GM12878 (cell line): Measurements from ENCODE around the gene SFT2D1. TPM values are rescaled to one million over a fixed set of nuclear protein-coding genes. Genes with fewer than 3 reads are reported as not detected.

Source experiments
- BMI1 ChIP-seq: fragments of 450-650 bp; IDR thresholded peaks from 2 replicates; pipeline ENCODE4 v1.6.1; 2016; ENCODE audit warnings: mild to moderate bottlenecking, moderate library complexity, borderline replicate concordance
- CHD4 ChIP-seq: fragments of 200-600 bp; sonication (generic); IDR thresholded peaks from 2 replicates; pipeline ENCODE4 v1.6.1; 2016; ENCODE audit warnings: mild to moderate bottlenecking
- EED ChIP-seq: sonication (generic); IDR thresholded peaks from 2 replicates; pipeline ENCODE4 v1.6.1; 2016; ENCODE audit warnings: antibody characterized with exemption, low read depth
- ETV6 ChIP-seq, 2 experiments: fragments of 450-650 bp in 1 of 2; IDR thresholded peaks in 1 of 2; conservative IDR thresholded peaks in 1 of 2; 2 replicates each; pipeline ENCODE4 v1.6.1; 2014; ENCODE audit warnings: antibody characterized with exemption in 1 of 2, borderline replicate concordance in 1 of 2, low read depth in 1 of 2, mild to moderate bottlenecking in 1 of 2, moderate library complexity in 1 of 2
- EZH2 ChIP-seq: IDR thresholded peaks from 2 replicates; pipeline ENCODE4 v1.6.1; 2012; ENCODE audit warnings: low read depth, mild to moderate bottlenecking, control low read depth, inconsistent platforms, low read length, borderline replicate concordance; ENCODE audit not compliant: control insufficient read depth
- GATAD2B ChIP-seq: fragments of 450-650 bp; conservative IDR thresholded peaks from 2 replicates; pipeline ENCODE4 v1.6.1; 2017; ENCODE audit warnings: low read depth, mild to moderate bottlenecking, moderate library complexity
- HDGF ChIP-seq: fragments of 450-650 bp; IDR thresholded peaks from 2 replicates; pipeline ENCODE4 v1.6.1; 2016; ENCODE audit warnings: antibody characterized with exemption
- IRF4 ChIP-seq: IDR thresholded peaks from 2 replicates; pipeline ENCODE4 v1.6.1; 2011; ENCODE audit warnings: low read depth, low read length
- JUNB ChIP-seq: IDR thresholded peaks from 2 replicates; pipeline ENCODE4 v1.6.1; 2016; ENCODE audit warnings: antibody characterized with exemption, mild to moderate bottlenecking
- KDM1A ChIP-seq: fragments of 200-600 bp; sonication (generic); IDR thresholded peaks from 2 replicates; pipeline ENCODE4 v1.6.1; 2016; ENCODE audit warnings: borderline replicate concordance
- LARP7 ChIP-seq: fragments of 450-650 bp; IDR thresholded peaks from 2 replicates; pipeline ENCODE4 v1.6.1; 2017; ENCODE audit warnings: mild to moderate bottlenecking
- MEF2A ChIP-seq: IDR thresholded peaks from 2 replicates; pipeline ENCODE4 v1.6.1; 2011; ENCODE audit warnings: low read depth, mild to moderate bottlenecking, low read length, moderate library complexity; ENCODE audit not compliant: insufficient read depth
- MTA2 ChIP-seq: fragments of 450-650 bp; IDR thresholded peaks from 2 replicates; pipeline ENCODE4 v1.6.1; 2016; ENCODE audit warnings: low read depth, mild to moderate bottlenecking, moderate library complexity
- RAD51 ChIP-seq: fragments of 450-650 bp; IDR thresholded peaks from 2 replicates; pipeline ENCODE4 v1.6.1; 2016; ENCODE audit warnings: moderate library complexity, mild to moderate bottlenecking, inconsistent platforms
- RB1 ChIP-seq: fragments of 450-650 bp; formaldehyde crosslinking; IDR thresholded peaks from 2 replicates; pipeline ENCODE4 v1.6.1; 2017; ENCODE audit warnings: mild to moderate bottlenecking, borderline replicate concordance
- SIN3A ChIP-seq: IDR thresholded peaks from 2 replicates; pipeline ENCODE4 v1.6.1; 2012; ENCODE audit warnings: low read depth, low read length, improper control_type of control experiment
- STAT1 ChIP-seq: fragments of 450-650 bp; conservative IDR thresholded peaks from 2 replicates; pipeline ENCODE4 v1.6.1; 2014; ENCODE audit warnings: antibody characterized with exemption, mild to moderate bottlenecking
- SUPT20H ChIP-seq: IDR thresholded peaks from 2 replicates; pipeline ENCODE4 v1.6.1; 2011; ENCODE audit warnings: low read depth, mild to moderate bottlenecking, low read length, moderate library complexity, borderline replicate concordance; ENCODE audit not compliant: control insufficient read depth
- polyA plus RNA-seq, 11 experiments: library from polyadenylated mRNA; depleted of rRNA in 4 of 11; unstranded in 6 of 11; stranded (reverse) in 5 of 11; fragments of >200 nt; fragmentation: Nextera tagmentation in 4 of 11; fragmentation: Illumina TruSeq in 1 of 11; extraction: Ambion mirVana in 4 of 11; extraction: Trizol in 1 of 11; gene quantifications; 1 replicate in 1 of 11; 2 replicates in 10 of 11; pipeline versions ENCODE4 v1.2.1 to v1.2.3, GENCODE V29; 2011 to 2016; ENCODE audit warnings: inconsistent platforms in 2 of 11, missing spikeins in 2 of 11, low read depth in 1 of 11
- total RNA-seq, 4 experiments: library from RNA; depleted of rRNA in 3 of 4; stranded (reverse); fragments of >200 nt in 3 of 4; fragmentation: Illumina TruSeq in 1 of 4; extraction: Trizol in 1 of 4; gene quantifications; 2 replicates each; pipeline versions ENCODE4 v1.2.1 to v1.2.3, GENCODE V29; 2013 to 2021
- TF ChIP-seq, protein P1 (sequence below): IDR thresholded peaks from 2 replicates; pipeline ENCODE4 v1.6.1; 2012; ENCODE audit warnings: low read depth, low read length, improper control_type of control experiment
- TF ChIP-seq, protein P2 (sequence below): fragments of 450-650 bp; IDR thresholded peaks from 2 replicates; pipeline ENCODE4 v1.6.1; 2014; ENCODE audit warnings: mild to moderate bottlenecking
- TF ChIP-seq, protein P3 (sequence below): fragments of 450-650 bp; IDR thresholded peaks from 2 replicates; pipeline ENCODE4 v1.6.1; 2017; ENCODE audit warnings: mild to moderate bottlenecking, low read depth, inconsistent platforms; ENCODE audit not compliant: poor library complexity, severe bottlenecking
- TF ChIP-seq, protein P4 (sequence below): IDR thresholded peaks from 2 replicates; pipeline ENCODE4 v1.6.1; 2012; ENCODE audit warnings: mild to moderate bottlenecking, low read depth, low read length
- TF ChIP-seq, protein P5 (sequence below): IDR thresholded peaks from 2 replicates; pipeline ENCODE4 v1.6.1; 2011; ENCODE audit warnings: low read depth, low read length, improper control_type of control experiment, borderline replicate concordance

SFT2D1 gene
- total and polyA plus RNA-seq, 10 of the 15 experiments (the other 5 are each of a cell fraction or from before 2014, with no cell fraction given) = 69.5 to 281 (median 124) TPM

DNA sequence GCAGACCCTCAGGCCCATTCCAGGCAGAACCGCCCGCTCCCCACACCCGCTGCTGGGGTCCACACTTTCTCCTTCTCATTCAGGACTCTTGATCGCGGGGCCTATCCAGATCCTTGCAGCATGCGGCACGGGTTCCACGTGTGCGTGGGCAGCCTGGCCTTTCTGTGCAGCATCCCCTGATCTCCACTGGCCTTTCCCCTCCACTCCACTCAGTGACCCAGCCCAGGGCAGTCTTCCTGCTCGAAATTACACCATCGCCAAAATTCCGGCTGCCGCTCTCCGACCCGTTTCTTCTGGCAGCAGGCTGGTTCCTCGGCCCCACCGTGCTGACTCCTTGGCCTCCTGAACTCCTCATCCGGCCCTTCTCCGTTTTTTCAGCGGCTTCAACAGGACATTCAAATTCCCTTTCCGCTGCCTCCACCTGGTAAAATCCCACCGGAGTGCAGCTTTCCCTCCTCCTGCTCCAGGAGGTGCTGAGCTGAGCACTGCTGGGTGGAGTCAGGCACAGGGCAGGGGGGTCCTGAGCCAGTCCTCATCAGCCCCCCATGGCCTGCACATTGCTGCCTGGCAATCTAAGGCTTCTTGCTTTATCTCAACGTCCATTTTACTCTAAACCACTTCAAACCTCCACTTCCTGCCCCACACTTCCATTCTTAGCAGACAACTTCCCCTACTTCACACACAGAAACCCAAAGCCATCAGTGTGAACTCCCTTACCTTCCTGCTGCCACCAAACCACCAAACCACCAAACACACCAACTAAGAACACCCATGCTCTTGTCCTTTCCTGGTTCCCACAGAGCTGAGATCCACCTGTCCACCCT is 9.0 kb downstream of the SFT2D1 start (continued):
- TF ChIP-seq GATAD2B = no peak
- no peak for TF ChIP-seq RAD51
- no peak for TF ChIP-seq LARP7
- TF ChIP-seq, protein P1, sequence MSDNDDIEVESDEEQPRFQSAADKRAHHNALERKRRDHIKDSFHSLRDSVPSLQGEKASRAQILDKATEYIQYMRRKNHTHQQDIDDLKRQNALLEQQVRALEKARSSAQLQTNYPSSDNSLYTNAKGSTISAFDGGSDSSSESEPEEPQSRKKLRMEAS = no peak
- TF ChIP-seq IRF4 = peak; percentile 47; the same call in 1 of the 2 replicates
- TF ChIP-seq, protein P2, sequence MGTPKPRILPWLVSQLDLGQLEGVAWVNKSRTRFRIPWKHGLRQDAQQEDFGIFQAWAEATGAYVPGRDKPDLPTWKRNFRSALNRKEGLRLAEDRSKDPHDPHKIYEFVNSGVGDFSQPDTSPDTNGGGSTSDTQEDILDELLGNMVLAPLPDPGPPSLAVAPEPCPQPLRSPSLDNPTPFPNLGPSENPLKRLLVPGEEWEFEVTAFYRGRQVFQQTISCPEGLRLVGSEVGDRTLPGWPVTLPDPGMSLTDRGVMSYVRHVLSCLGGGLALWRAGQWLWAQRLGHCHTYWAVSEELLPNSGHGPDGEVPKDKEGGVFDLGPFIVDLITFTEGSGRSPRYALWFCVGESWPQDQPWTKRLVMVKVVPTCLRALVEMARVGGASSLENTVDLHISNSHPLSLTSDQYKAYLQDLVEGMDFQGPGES = no peak
- TF ChIP-seq BMI1 = no peak; the same call in 1 of the 2 replicates
- TF ChIP-seq MTA2 = peak; percentile 57
- peak; percentile 16; the same call in 1 of the 2 replicates for TF ChIP-seq EED
- peak; percentile 49; the same call in 1 of the 2 replicates for TF ChIP-seq JUNB
- no peak for TF ChIP-seq STAT1
- TF ChIP-seq, protein P3, sequence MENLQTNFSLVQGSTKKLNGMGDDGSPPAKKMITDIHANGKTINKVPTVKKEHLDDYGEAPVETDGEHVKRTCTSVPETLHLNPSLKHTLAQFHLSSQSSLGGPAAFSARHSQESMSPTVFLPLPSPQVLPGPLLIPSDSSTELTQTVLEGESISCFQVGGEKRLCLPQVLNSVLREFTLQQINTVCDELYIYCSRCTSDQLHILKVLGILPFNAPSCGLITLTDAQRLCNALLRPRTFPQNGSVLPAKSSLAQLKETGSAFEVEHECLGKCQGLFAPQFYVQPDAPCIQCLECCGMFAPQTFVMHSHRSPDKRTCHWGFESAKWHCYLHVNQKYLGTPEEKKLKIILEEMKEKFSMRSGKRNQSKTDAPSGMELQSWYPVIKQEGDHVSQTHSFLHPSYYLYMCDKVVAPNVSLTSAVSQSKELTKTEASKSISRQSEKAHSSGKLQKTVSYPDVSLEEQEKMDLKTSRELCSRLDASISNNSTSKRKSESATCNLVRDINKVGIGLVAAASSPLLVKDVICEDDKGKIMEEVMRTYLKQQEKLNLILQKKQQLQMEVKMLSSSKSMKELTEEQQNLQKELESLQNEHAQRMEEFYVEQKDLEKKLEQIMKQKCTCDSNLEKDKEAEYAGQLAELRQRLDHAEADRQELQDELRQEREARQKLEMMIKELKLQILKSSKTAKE = no peak
- TF ChIP-seq RB1 = no peak
- TF ChIP-seq CHD4 = no peak
- TF ChIP-seq, protein P4, sequence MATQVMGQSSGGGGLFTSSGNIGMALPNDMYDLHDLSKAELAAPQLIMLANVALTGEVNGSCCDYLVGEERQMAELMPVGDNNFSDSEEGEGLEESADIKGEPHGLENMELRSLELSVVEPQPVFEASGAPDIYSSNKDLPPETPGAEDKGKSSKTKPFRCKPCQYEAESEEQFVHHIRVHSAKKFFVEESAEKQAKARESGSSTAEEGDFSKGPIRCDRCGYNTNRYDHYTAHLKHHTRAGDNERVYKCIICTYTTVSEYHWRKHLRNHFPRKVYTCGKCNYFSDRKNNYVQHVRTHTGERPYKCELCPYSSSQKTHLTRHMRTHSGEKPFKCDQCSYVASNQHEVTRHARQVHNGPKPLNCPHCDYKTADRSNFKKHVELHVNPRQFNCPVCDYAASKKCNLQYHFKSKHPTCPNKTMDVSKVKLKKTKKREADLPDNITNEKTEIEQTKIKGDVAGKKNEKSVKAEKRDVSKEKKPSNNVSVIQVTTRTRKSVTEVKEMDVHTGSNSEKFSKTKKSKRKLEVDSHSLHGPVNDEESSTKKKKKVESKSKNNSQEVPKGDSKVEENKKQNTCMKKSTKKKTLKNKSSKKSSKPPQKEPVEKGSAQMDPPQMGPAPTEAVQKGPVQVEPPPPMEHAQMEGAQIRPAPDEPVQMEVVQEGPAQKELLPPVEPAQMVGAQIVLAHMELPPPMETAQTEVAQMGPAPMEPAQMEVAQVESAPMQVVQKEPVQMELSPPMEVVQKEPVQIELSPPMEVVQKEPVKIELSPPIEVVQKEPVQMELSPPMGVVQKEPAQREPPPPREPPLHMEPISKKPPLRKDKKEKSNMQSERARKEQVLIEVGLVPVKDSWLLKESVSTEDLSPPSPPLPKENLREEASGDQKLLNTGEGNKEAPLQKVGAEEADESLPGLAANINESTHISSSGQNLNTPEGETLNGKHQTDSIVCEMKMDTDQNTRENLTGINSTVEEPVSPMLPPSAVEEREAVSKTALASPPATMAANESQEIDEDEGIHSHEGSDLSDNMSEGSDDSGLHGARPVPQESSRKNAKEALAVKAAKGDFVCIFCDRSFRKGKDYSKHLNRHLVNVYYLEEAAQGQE = no peak
- TF ChIP-seq SIN3A = no peak
- no peak for TF ChIP-seq EZH2
- peak; percentile 94 for TF ChIP-seq HDGF
- no peak for TF ChIP-seq KDM1A
- TF ChIP-seq, protein P5, sequence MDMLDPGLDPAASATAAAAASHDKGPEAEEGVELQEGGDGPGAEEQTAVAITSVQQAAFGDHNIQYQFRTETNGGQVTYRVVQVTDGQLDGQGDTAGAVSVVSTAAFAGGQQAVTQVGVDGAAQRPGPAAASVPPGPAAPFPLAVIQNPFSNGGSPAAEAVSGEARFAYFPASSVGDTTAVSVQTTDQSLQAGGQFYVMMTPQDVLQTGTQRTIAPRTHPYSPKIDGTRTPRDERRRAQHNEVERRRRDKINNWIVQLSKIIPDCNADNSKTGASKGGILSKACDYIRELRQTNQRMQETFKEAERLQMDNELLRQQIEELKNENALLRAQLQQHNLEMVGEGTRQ = no peak
- TF ChIP-seq MEF2A = no peak
- TF ChIP-seq ETV6 (conservative IDR thresholded peaks at IDR 0.05 in 1 of 2, IDR thresholded peaks at IDR 0.05 in 1 of 2; ENCODE audit: borderline replicate concordance in 1 of 2, low read depth in 1 of 2) = peak in 1 of 2 experiments; percentile 95; a peak in 2 of 4 replicates
- no peak for TF ChIP-seq SUPT20H
